CD14-positive monocyte (primary cell): ENCODE data around the gene RTBDN. TPM values are rescaled to one million over a fixed set of nuclear protein-coding genes. Genes with fewer than 3 reads are reported as not detected.
A peak's percentile ranks its signal among the peaks of the same experiment; 100 is the strongest.

ENCODE experiments used
- DNase-seq, 3 donors: peaks; one replicate each; pipeline ENCODE4 v3.0.0-alpha.2; 2011 to 2022
- H2AFZ ChIP-seq: 2 replicates; pipeline ENCODE4 v1.6.0; 2012; ENCODE audit warnings: mild to moderate bottlenecking, low read depth, low read length, inconsistent platforms; ENCODE audit not compliant: insufficient read depth, poor library complexity, severe bottlenecking
- H3K27ac ChIP-seq, 2 donors: 1 replicate in 1 of 2; 2 replicates in 1 of 2; pipeline ENCODE4 v1.5.1; 2012 to 2013; ENCODE audit warnings: low read length in 2 of 2, control low read depth in 1 of 2, inconsistent platforms in 1 of 2, low read depth in 1 of 2, mild to moderate bottlenecking in 1 of 2
- H3K27me3 ChIP-seq, 2 donors: one replicate each; pipeline versions ENCODE4 v1.6.0 to v1.6.1; 2011 to 2013; ENCODE audit warnings: low read length in 2 of 2; ENCODE audit not compliant: control insufficient read depth in 2 of 2, insufficient read depth in 2 of 2
- H3K36me3 ChIP-seq, 2 donors: replicated peaks in 1 of 2; 1 replicate in 1 of 2; 2 replicates in 1 of 2; pipeline versions ENCODE4 v1.5.1 to v1.6.1; 2012 to 2013; ENCODE audit warnings: low read length in 2 of 2, control low read depth in 1 of 2, inconsistent platforms in 1 of 2, mild to moderate bottlenecking in 1 of 2; ENCODE audit not compliant: insufficient read depth in 2 of 2, control insufficient read depth in 1 of 2
- H3K4me1 ChIP-seq, 2 donors: 1 replicate in 1 of 2; 2 replicates in 1 of 2; pipeline versions ENCODE4 v1.5.1 to v1.6.1; 2012 to 2013; ENCODE audit warnings: low read length in 2 of 2, control low read depth in 1 of 2, inconsistent platforms in 1 of 2, mild to moderate bottlenecking in 1 of 2, moderate library complexity in 1 of 2; ENCODE audit not compliant: insufficient read depth in 2 of 2, control insufficient read depth in 1 of 2
- H3K4me2 ChIP-seq: replicated peaks from 2 replicates; pipeline ENCODE3; 2012; ENCODE audit warnings: low read length, moderate library complexity, mild to moderate bottlenecking; ENCODE audit not compliant: poor library complexity, severe bottlenecking; ENCODE audit errors: extremely low read depth
- H3K4me3 ChIP-seq, 3 experiments: fragments of 200-600 bp in 1 of 3; sonication (generic) in 1 of 3; replicated peaks in 1 of 3; 1 replicate in 2 of 3; 2 replicates in 1 of 3; pipeline ENCODE4 v1.5.1; 2011 to 2013; ENCODE audit warnings: low read length in 3 of 3, mild to moderate bottlenecking in 3 of 3, control low read depth in 2 of 3, low read depth in 2 of 3, inconsistent platforms in 1 of 3, moderate library complexity in 1 of 3
- H3K79me2 ChIP-seq: 2 replicates; pipeline ENCODE4 v1.6.0; 2012; ENCODE audit warnings: mild to moderate bottlenecking, control low read depth, inconsistent platforms, low read length, moderate library complexity; ENCODE audit not compliant: insufficient read depth
- H3K9ac ChIP-seq: 2 replicates; pipeline ENCODE4 v1.6.0; 2017; ENCODE audit warnings: low read length, mild to moderate bottlenecking; ENCODE audit not compliant: insufficient read depth, poor library complexity, severe bottlenecking
- H3K9me3 ChIP-seq, 2 donors: replicated peaks in 1 of 2; 1 replicate in 1 of 2; 2 replicates in 1 of 2; pipeline versions ENCODE4 v1.5.1 to v1.6.1; 2012 to 2013; ENCODE audit warnings: low read length in 2 of 2, control low read depth in 1 of 2; ENCODE audit not compliant: control insufficient read depth in 1 of 2, insufficient read depth in 1 of 2
- H4K20me1 ChIP-seq: 2 replicates; pipeline ENCODE4 v1.6.0; 2012; ENCODE audit warnings: mild to moderate bottlenecking, low read length, control low read depth, moderate library complexity; ENCODE audit not compliant: insufficient read depth
- H3K27ac Mint-ChIP-seq, 7 donors: one replicate each; pipeline ENCODE4 v1.8.0; 2020; ENCODE audit warnings: mild to moderate bottlenecking in 7 of 7, mixed read lengths in 7 of 7, moderate library complexity in 6 of 7, inconsistent platforms in 2 of 7
- H3K27me3 Mint-ChIP-seq, 3 donors: one replicate each; pipeline ENCODE4 v1.8.0; 2021 to 2022; ENCODE audit warnings: low read depth in 3 of 3, mild to moderate bottlenecking in 3 of 3, mixed read lengths in 3 of 3, moderate library complexity in 3 of 3, inconsistent platforms in 1 of 3
- H3K36me3 Mint-ChIP-seq, 2 donors: one replicate each; pipeline ENCODE4 v1.8.0; 2020; ENCODE audit warnings: mixed read lengths in 2 of 2, inconsistent platforms in 1 of 2, mild to moderate bottlenecking in 1 of 2
- H3K4me1 Mint-ChIP-seq: one replicate; pipeline ENCODE4 v1.8.0; 2020; ENCODE audit warnings: mild to moderate bottlenecking, mixed read lengths
- H3K4me3 Mint-ChIP-seq, 2 donors: one replicate each; pipeline ENCODE4 v1.8.0; 2020; ENCODE audit warnings: mild to moderate bottlenecking in 2 of 2, mixed read lengths in 2 of 2, moderate library complexity in 1 of 2
- H3K9me3 Mint-ChIP-seq, 7 donors: one replicate each; pipeline ENCODE4 v1.8.0; 2020 to 2022; ENCODE audit warnings: mixed read lengths in 7 of 7, mild to moderate bottlenecking in 6 of 7, moderate library complexity in 6 of 7, inconsistent platforms in 2 of 7
- WGBS: methylation state at CpG from one replicate; pipeline ENCODE4 v1.1.5; 2013; ENCODE audit warnings: missing lambda C conversion rate; ENCODE audit not compliant: insufficient coverage; 5-methylcytosine and 5-hydroxymethylcytosine counted together
- intact Hi-C, 2 donors: fragments of 100-400 bp; cut with micrococcal nuclease; formaldehyde crosslinking; loops; one replicate each; pipeline versions ENCODE4 v1.15.0 to v1.15.1; 2023
- polyA plus RNA-seq, 3 donors: library from polyadenylated mRNA; depleted of rRNA in 1 of 3; unstranded in 2 of 3; stranded (reverse) in 1 of 3; fragments of 300-500 nt in 2 of 3; fragments of >200 nt in 1 of 3; fragmentation: Illumina TruSeq in 2 of 3; gene quantifications; 1 replicate in 2 of 3; 2 replicates in 1 of 3; pipeline ENCODE4 v1.2.3, GENCODE V29; 2012 to 2021
- TF ChIP-seq, protein P1 (sequence below): fragments of 200-600 bp; IDR thresholded peaks from one replicate; pipeline ENCODE4 v1.8.0; 2022; ENCODE audit warnings: antibody characterized with exemption, mild to moderate bottlenecking

RTBDN gene
- polyA plus RNA-seq, 3 donors, result not detected

DNA sequence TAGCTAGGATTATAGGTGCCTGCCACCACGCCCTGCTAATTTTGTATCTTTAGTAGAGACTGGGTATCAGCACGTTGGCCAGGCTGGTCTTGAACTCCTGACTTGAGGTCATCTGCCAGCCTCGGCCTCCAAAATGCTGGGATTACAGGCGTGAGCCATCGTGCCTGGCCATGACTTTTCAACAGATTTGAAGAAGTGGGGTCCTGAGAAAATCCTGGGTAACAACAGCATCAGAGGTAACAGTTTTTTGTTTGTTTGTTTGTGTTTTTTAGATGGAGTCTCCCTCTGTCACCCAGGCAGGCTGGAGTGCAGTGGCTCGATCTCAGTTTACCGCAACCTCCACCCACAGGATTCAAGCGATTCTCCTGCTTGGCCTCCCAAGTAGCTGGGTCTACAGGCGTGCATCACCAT, 39.4 kb downstream of the RTBDN start:
- H3K27ac Mint-ChIP-seq, result peak overlapping the region; percentile 91 to 100 (median 95)
- Histone ChIP-seq H3K4me1 (peaks cover 35 to 38% of the 10 kb centered on the region in 2 donors), H3K27ac (peak overlapping the region; percentile 95 to 100), H3K27me3 (peaks cover 0 to 1% of the 10 kb centered on the region in 2 donors), H3K4me2 (peak overlapping the region; percentile 99), H4K20me1 (peaks cover 46% of the 10 kb centered on the region), H3K4me3 (peak overlapping the region in 2 of 3 experiments; percentile 86 to 100), H3K9ac (peak overlapping the region; percentile 27), H3K9me3 (no peaks in the 10 kb centered on the region), H3K79me2 (peaks cover 48% of the 10 kb centered on the region), H3K36me3 (no peaks in the 10 kb centered on the region), H2AFZ (no peak overlapping the region)
- peak overlapping the region; percentile 84 to 87 for H3K4me3 Mint-ChIP-seq
- H3K27me3 Mint-ChIP-seq, result peaks cover 0 to 4% (median 2%) of the 10 kb centered on the region in 3 donors
- DNase-seq, result peak in 1 of 3 donors; percentile 31
- intact Hi-C loops, result loop anchor here (2.0 to 10.0 kb wide), 7 partner anchors 16 to 357 kb away; partner anchors contain the start of genes CALR (in 1 of the 2), IER2 (in 1 of the 2), MAN2B1 (in 1 of the 2) and STX10 (in 1 of the 2)
- peaks cover 31% of the 10 kb centered on the region for H3K4me1 Mint-ChIP-seq
- H3K36me3 Mint-ChIP-seq, result peaks cover 2 to 23% of the 10 kb centered on the region in 2 donors
- peaks cover 0 to 9% (median 0%) of the 10 kb centered on the region in 7 donors for H3K9me3 Mint-ChIP-seq
- TF ChIP-seq, protein P1, sequence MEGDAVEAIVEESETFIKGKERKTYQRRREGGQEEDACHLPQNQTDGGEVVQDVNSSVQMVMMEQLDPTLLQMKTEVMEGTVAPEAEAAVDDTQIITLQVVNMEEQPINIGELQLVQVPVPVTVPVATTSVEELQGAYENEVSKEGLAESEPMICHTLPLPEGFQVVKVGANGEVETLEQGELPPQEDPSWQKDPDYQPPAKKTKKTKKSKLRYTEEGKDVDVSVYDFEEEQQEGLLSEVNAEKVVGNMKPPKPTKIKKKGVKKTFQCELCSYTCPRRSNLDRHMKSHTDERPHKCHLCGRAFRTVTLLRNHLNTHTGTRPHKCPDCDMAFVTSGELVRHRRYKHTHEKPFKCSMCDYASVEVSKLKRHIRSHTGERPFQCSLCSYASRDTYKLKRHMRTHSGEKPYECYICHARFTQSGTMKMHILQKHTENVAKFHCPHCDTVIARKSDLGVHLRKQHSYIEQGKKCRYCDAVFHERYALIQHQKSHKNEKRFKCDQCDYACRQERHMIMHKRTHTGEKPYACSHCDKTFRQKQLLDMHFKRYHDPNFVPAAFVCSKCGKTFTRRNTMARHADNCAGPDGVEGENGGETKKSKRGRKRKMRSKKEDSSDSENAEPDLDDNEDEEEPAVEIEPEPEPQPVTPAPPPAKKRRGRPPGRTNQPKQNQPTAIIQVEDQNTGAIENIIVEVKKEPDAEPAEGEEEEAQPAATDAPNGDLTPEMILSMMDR, result no peak
- WGBS, result 95% methylated on average over 6 of the region's 9 CpGs

DNA sequence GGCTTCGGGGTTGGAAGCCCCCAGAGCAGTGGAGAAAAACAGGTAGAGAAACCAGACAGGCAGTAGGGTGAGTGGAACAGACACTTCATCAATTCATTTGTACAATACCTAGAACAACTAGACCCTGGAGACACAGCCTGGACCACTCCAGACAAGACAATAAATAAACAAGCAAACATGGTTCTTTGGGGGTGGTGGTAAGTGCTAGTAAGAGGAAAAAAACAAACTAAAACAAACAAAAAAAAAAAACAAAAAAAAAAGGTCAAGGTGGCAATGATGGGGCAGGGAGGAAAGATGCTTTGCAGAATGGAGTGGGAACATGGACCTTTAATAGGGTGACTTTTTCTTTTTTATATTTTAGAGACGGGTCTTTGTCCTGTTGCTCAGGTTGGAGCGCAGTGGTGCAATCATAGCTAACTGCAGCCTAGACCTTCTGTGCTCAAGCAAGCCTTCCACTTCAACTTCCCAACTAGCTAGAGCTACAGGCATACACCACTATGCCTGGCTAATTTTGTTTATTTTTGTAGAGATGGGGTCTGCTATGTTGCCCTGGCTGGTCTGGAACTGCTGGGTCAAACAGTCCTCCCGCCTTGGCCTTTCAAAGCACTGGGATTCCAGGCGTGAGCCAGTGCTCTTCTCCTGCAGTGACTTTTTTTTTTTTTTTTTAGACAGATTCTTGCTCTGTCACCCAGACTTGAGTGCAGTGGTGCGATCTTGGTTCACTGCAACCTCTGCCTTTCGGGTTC, 40.0 kb downstream of the RTBDN start:
- peaks cover 49% of the 10 kb centered on the region for H3K79me2 ChIP-seq
- Mint-ChIP-seq H3K27ac (peak overlapping the region; percentile 91 to 100 (median 95)), H3K36me3 (peaks cover 2 to 17% of the 10 kb centered on the region in 2 donors), H3K9me3 (peaks cover 0 to 9% (median 0%) of the 10 kb centered on the region in 7 donors), H3K4me1 (peaks cover 31% of the 10 kb centered on the region), H3K27me3 (peaks cover 0 to 4% (median 0%) of the 10 kb centered on the region in 3 donors), H3K4me3 (peak overlapping the region; percentile 84 to 87)
- H3K4me3 ChIP-seq, result peak overlapping the region; percentile 86 to 100 (median 100)
- intact Hi-C loops, result loop anchor here (2.0 to 10.0 kb wide), 5 partner anchors 16 to 358 kb away; partner anchors contain the start of genes CALR (in 1 of the 2), IER2 (in 1 of the 2), MAN2B1 (in 1 of the 2) and STX10 (in 1 of the 2)
- WGBS, result 96% methylated on average over 2 of the region's 7 CpGs
- H3K9ac ChIP-seq, result peak overlapping the region; percentile 100
- peaks cover 35 to 38% of the 10 kb centered on the region in 2 donors for H3K4me1 ChIP-seq
- H3K4me2 ChIP-seq, result peak overlapping the region; percentile 99
- H3K36me3 ChIP-seq, result no peaks in the 10 kb centered on the region
- H3K27ac ChIP-seq, result peak overlapping the region; percentile 95 to 100
- H3K27me3 ChIP-seq, result no peaks in the 10 kb centered on the region
- TF ChIP-seq, protein P1, result no peak
- DNase-seq, result peak; percentile 41 to 49 (median 44)
- no peaks in the 10 kb centered on the region for H3K9me3 ChIP-seq
- H2AFZ ChIP-seq, result no peak overlapping the region
- peaks cover 46% of the 10 kb centered on the region for H4K20me1 ChIP-seq
